GM19324 (cell line): ENCODE data around the gene LYZL1.
"Not testable (repeated sequence)": the region's sequence is repeated elsewhere in the genome, so short reads cannot be mapped to it uniquely, and the experiment has no call there.

Experiments
- ATAC-seq: cut with Tn5 transposase; IDR thresholded peaks from one replicate; pipeline ENCODE4 v1.9.1; 2021; ENCODE audit warnings: mild to moderate bottlenecking, moderate library complexity; ENCODE audit not compliant: unreplicated experiment, low FRiP score

Gene LYZL1

DNA sequence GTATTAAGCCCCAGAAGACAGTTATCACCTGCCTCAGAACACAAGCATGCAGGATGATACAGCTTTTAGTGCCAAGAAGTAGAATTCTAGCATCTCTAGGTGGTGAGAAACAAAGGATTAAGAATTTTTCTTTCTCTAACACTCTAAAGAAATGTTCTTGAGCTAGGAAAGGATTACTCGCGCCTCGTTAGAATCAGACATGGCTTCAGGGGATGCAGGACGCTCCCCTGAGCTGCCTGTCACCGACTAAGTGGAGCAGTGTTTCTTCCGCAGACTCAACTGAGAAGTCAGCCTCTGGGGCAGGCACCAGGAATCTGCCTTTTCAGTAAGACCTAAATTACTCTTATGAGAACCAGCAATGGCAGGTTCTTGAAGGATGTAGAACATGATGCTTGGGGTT, at the start of gene LYZL1:
Gene LYZL1, plus strand, starts transcription at position 165 of the 400 bp plus-strand sequence. CDS start 2,798 bp downstream, outside the sequence.
- not testable (repeated sequence) for ATAC-seq

DNA sequence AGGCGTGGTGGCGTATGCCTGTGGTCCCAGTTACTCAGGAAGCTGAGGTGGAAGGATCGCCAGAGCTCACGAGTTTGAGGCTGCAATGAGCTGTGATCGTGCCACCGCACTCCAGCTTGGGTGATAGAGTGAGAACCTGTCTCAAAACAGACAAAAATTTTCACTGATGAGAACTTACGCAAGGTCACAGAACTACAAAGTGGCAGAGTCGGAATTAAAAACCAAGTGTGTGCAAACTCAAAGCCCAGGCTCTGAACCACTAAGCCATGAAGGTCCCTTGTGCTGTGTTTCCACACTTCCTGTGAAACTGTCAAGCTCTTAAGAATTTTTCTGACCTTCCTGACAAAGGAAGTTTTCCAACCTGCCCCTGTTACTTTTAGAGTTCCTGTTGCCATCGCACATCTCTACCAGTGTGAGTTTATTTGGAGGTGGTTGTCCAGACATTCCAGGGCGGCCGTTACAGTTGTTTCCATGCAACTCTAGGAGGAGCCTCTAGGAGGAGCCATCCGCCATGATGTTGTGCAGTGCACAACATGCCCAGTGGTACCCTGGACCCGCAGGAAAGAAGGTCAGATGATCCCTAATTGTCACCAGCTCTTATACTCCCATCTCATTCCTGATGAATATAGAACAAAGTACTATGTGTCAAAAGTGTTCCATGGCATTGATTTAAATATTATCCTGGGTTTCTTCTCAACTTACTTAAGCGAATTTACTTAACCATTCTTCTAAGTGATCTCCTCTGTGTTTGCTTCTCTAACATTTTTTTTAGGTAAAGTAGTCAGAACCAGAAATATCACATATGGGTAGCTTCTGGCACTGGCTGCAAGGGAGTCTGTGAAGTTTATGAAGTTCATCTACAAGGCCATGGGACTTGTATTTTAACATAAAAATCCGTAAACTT, 49.0 kb upstream of the LYZL1 start:
- ATAC-seq, result no peak

- no peak for ATAC-seq
Measured at GRCh38 chr10:29240986-29241660, 47.7 kb upstream of the LYZL1 start.

- no peak for ATAC-seq
Measured at GRCh38 chr10:29241925-29242324, 46.9 kb upstream of the LYZL1 start.

GRCh38 chr10:29243066-29243465, 45.8 kb upstream of the LYZL1 start:
- ATAC-seq, result no peak

- ATAC-seq, result no peak
Measured at GRCh38 chr10:29243750-29244149, 45.1 kb upstream of the LYZL1 start.

DNA sequence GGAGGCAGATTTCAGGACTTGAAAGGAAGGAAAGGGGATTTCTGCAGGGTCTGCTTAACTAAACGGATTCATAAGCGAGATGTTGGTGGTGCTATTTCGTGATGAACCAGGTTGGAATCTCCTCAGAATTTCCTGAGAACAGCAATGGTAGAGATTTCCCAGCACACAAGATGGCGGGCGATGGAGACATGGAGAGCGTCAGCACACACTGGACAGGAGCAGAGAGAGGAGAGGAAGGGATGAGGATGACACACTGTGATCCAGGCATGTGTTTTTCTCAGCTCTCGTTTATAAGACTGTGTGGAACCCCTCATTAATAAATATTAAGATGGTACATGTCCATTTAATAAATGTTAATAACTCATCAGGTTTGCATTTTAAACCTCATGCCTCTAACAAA, 43.9 kb upstream of the LYZL1 start:
- no peak for ATAC-seq

DNA sequence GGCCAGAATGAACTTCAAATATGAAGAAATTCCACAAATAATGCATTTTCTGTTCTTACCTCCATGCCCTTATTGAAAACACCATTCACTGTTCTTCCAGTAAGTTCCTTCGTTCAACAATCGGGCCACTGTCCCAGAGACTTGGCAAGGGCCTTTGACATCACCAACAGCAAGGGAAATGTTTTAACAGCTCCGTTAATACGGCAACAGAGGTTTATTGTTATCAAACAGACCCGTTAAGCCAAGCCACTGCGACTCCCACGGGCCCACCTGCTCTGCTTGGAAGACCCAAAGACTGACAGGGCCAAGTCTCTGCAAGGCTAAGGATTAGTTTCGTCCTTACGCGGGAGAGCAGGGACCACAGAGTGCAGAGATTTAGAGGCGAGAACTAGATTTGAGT, 43.4 kb upstream of the LYZL1 start:
- no peak for ATAC-seq

DNA sequence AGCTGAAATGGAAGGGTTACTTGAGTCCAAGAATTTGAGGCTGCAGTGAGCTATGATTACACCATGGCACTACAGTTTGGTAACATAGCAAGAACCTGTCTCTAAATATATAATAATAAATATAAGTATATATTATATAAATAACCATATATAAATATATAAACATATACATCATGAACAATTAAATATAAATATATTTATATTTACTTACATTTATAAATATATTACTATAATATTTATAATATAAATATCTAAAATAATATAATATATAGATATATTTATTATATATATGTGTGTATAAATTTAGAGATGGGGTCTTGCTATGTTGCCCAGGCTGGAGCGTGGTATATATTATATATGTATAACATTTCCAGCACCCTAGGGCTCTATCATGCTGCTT, 42.4 kb upstream of the LYZL1 start:
- ATAC-seq, result no peak

DNA sequence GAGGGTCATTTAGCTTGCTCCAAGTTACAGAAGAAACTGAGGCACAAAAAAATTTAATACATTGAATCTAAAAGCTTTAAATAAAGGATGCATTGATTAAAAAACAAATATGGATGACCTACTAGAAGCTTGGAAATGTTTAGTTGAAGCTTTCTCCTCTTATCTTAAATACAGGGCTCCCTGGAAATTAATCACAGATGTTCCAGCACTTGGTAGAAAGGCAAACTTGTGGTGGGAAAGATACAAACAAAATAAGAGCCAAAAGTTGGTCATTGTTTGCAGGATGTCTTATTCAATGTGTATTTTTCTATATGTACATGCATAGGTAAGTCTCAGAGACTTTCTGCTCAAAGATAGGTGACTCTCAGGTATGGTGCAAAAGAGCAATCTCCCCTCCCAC, 40.7 kb upstream of the LYZL1 start:
- ATAC-seq, result no peak

DNA sequence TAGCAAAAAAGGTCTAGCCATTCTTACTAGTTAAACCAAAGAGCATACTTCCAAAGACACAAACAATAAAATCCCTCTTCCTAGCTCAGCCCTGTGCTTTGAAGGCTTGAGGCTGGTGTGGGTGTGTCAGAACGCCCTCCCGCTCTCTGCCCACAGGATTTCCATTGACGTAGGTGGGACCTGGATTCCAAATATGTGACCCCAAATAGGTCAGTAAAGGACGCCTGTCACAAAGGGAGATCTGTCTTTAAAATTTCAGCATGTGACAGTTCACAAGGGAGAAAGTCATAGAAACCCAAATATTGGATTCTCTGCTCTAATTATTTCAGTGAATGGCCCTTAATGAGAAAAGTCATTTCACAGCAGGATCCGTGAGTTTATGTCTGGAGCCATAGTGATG, 39.9 kb upstream of the LYZL1 start:
- ATAC-seq, result no peak

- no peak for ATAC-seq
Measured at GRCh38 chr10:29250066-29250465, 38.8 kb upstream of the LYZL1 start.

DNA sequence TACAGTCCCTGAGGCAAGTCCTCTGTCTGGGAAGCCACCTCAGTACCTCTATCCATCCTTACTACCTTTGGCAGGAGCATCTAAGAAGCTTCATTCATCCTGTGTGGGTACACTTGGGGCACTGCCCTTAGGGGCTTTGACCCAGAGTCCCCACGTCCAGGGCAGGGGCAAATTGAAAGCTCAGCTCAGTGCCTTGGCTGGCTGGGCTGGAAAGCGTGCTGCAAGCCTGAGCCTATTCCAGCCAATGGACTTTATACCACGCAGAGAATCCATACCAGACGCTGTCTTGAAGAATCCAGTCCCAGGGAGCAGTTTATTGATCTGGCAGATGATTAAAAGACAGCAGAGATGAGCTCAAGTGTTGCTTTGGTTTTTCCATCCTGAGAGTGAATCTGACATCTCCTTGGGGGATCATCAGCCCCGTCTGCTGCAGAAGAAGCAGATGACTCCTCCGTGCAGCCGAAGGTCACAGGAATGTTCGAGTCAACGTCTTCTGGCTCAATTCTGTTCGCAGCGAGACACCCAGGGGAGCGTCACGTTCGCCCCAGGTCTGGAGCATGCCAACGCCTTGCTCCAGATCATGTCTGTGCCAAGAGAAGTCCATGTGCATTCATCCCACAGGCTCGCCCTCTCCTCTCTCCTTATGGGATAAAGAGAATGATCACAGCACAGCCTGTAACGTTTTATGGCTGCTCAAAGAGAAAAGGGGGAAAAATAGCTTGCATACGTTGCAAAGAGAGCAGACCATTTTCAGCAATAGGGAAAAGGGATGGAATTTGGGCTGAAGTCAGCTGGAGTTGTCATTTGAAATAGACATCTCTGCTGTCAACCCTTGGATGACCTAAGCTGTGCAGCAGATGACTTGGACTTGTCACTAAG, 35.8 kb upstream of the LYZL1 start:
- no peak for ATAC-seq

DNA sequence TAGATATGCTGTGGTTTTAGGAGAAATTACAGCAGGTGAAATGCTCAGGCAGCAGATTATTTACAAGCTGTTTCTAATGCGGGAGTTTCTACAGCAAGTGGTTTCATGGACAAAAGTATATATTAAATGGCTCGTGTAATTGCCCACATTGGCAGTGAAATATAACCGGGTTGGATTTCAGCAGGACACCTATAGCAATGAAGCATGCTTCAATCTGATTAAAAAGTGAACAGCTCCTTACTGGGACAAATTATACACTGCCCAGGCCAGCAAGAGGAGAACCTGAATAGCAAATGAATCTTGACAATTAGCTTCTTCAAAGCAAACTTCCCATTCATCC, 35.2 kb upstream of the LYZL1 start:
- ATAC-seq, result no peak

DNA sequence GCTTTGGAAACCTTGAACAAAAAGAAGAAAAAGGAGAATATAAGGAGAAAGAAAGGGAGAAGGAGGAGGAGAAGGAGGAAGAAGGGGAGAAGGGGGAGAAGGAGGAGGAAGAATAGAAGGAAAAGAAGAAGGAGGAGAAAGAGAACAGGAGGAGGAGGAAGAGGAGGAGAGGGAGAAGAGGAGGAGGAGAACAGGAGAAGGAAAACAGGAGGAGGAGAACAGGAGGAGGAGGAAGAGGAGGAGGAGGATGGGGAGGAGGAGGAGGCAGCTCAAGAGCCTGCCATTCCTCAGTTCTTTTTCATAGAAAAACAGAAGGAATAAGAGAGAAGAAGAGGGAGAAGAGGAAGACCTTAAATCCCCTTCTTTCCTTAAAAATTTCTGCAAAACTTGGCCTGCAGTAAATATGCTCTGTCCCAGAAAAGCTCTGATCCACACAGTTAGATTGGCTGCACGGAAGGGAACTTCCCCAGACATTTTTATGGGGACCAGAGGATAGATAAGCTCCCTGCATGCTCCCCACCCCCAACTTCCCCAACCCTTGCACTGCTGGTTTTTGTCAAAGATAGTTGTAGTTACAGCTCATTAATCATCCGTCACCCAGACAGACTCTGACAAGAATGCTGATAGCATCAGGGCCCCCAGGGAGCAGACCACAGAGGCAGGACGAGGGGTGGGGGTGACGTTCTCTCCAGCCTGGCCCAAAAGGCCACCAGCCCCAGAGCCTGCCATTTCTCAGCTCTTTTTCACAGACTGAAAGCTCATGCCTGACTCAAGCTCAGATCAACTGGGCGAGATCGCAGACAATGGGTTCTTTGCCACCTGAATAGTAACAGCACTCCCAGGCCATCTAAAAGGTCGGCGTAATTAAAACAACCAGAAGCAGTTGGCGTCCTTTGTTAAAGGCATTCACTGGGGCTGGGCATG, 34.5 kb upstream of the LYZL1 start:
- ATAC-seq, result no peak

- no peak for ATAC-seq
Measured at GRCh38 chr10:29255104-29255503, 33.8 kb upstream of the LYZL1 start.

- no peak for ATAC-seq
Measured at GRCh38 chr10:29256019-29256418, 32.9 kb upstream of the LYZL1 start.

DNA sequence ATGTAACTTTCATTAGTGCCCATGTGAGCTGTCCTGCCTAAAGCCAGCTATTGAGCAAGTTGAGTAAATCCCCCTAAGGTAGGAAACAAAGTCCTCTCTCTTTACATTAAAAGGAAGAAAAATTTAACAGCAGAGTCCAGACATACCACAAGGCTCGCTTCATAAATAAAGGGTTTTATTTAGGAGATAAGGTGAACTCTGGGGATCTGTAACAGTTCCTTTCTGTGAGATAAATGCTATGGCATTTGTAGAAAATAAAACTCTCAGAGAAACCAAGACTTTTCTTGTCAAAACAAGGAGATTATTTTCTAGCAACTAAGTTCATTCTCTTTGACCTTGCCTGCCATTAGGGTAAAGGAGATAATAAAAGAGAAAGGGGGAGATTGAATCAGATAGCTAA, 32.3 kb upstream of the LYZL1 start:
- no peak for ATAC-seq

DNA sequence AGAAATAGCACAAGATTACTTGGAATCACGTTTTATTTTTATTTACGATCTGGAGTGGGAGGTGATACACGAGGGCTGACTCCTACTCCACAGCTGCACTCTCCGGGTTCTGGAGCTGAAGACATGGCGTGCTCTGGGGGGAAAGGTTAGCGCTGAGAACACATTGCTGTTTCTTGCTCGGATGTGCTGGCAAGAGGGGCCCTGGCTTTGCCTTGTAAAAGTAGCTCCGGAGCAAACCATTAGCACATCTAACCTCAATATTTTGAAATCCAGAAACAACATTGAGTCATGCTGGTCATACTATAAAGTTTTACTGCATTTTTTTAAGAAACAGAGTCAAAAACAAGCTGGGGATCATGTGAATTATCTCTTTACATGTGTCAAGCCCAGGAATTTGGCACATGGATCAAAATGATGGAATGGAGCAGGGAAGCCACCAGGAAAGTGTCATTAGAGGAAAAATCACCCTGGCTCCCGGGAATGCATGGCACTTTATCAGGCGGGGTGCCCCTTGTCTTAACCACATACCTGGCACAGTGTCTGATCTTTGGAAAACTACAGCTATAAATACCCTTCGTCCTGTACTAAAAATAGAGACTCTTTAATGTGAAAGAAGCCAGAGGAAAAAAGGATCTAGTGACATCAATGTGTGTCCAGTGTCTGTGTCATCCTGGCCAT, 31.6 kb upstream of the LYZL1 start:
- ATAC-seq, result no peak

- ATAC-seq, result no peak
Measured at GRCh38 chr10:29257784-29258135, 31.1 kb upstream of the LYZL1 start.
